ENCODE data around the gene SMCO3. TPM values are rescaled to one million over a fixed set of nuclear protein-coding genes. Genes with fewer than 3 reads are reported as not detected.
"Not testable (repeated sequence)": the region's sequence is repeated elsewhere in the genome, so short reads cannot be mapped to it uniquely, and the experiment has no call there.

The SMCO3 gene
- polyA plus RNA-seq, 10 donors: 0.08 to 0.42 (median 0.19) TPM

- peak; percentile 56 to 88 (median 77) for DNase-seq
These were observed 38.9 kb downstream of the SMCO3 start for GRCh38 chr12:14774906-14775635.

GRCh38 chr12:14774074-14774905, 39.7 kb downstream of the SMCO3 start:
- DNase-seq: peak; percentile 95 to 98 (median 96)

GRCh38 chr12:14773685-14774073, 40.3 kb downstream of the SMCO3 start:
- no peak for DNase-seq

- no peak for DNase-seq
These were observed 41.0 kb downstream of the SMCO3 start for GRCh38 chr12:14772946-14773345.

- DNase-seq: peak in 1 of 3 donors; percentile 26
These were observed 42.3 kb downstream of the SMCO3 start for GRCh38 chr12:14771651-14772137.

GRCh38 chr12:14770496-14771461, 43.2 kb downstream of the SMCO3 start:
- DNase-seq: peak; percentile 95 to 97 (median 95)

- DNase-seq: peak; percentile 59 to 92 (median 84)
These were observed 44.0 kb downstream of the SMCO3 start for GRCh38 chr12:14769969-14770495.

GRCh38 chr12:14769466-14769968, 44.5 kb downstream of the SMCO3 start:
- DNase-seq: peak in 1 of 3 donors; percentile 54

- DNase-seq: peak in 1 of 3 donors; percentile 44
These were observed 45.1 kb downstream of the SMCO3 start for GRCh38 chr12:14768823-14769405.

- DNase-seq: no peak
These were observed 46.4 kb downstream of the SMCO3 start for GRCh38 chr12:14767617-14768016.

- DNase-seq: no peak
These were observed 47.2 kb downstream of the SMCO3 start for GRCh38 chr12:14766649-14767215.

GRCh38 chr12:14766020-14766419, 48.0 kb downstream of the SMCO3 start:
- not testable (repeated sequence) for DNase-seq

- DNase-seq: no peak
These were observed 48.6 kb downstream of the SMCO3 start for GRCh38 chr12:14765398-14765797.

GRCh38 chr12:14759711-14760280, 54.2 kb downstream of the SMCO3 start:
- DNase-seq: not testable (repeated sequence)

GRCh38 chr12:14756334-14757143, 57.4 kb downstream of the SMCO3 start:
- DNase-seq: peak in 1 of 3 donors; percentile 29
